HG02943 (cell line): ENCODE data around the gene PLEKHG7.
"Not testable (repeated sequence)": the region's sequence is repeated elsewhere in the genome, so short reads cannot be mapped to it uniquely, and the experiment has no call there.

Source experiments
- ATAC-seq: cut with Tn5 transposase; IDR thresholded peaks from one replicate; pipeline ENCODE4 v1.9.1; 2021; ENCODE audit warnings: mild to moderate bottlenecking, low read depth, moderate library complexity; ENCODE audit not compliant: unreplicated experiment

The PLEKHG7 gene

GRCh38 chr12:92786045-92786444, 83.3 kb downstream of the PLEKHG7 start:
- no peak for ATAC-seq

GRCh38 chr12:92794356-92794755, 91.6 kb downstream of the PLEKHG7 start:
- ATAC-seq = not testable (repeated sequence)

GRCh38 chr12:92794814-92795213, 92.0 kb downstream of the PLEKHG7 start:
- ATAC-seq = no peak

- ATAC-seq = no peak
Observed at GRCh38 chr12:92796650-92797049, 93.9 kb downstream of the PLEKHG7 start.

- no peak for ATAC-seq
Observed at GRCh38 chr12:92802906-92803305, 100.1 kb downstream of the PLEKHG7 start.

GRCh38 chr12:92803903-92804302, 101.1 kb downstream of the PLEKHG7 start:
- no peak for ATAC-seq

- no peak for ATAC-seq
Observed at GRCh38 chr12:92810370-92810769, 107.6 kb downstream of the PLEKHG7 start.

- no peak for ATAC-seq
Observed at GRCh38 chr12:92814584-92814983, 111.8 kb downstream of the PLEKHG7 start.

GRCh38 chr12:92821142-92821541, 118.4 kb downstream of the PLEKHG7 start:
- ATAC-seq = no peak
